Measurements from ENCODE around the gene GCAT.
A peak's percentile ranks its signal among the peaks of the same experiment; 100 is the strongest.

- TF ChIP-seq POLR2AphosphoS5 (IDR thresholded peaks at IDR 0.05) (peak; percentile 96), CTCF (IDR thresholded peaks at IDR 0.05) (peak in 1 of 4 experiments; percentile 5), POLR2A (IDR thresholded peaks at IDR 0.05) (peak; percentile 94 to 95), EP300 (IDR thresholded peaks at IDR 0.05) (no peak)
These were observed 2.6 kb upstream of the GCAT start for GRCh38 chr22:37804881-37805809.
